GM10847 (cell line): ENCODE data around the gene LDLRAP1.

ENCODE experiments used
- POLR2A ChIP-seq: IDR thresholded peaks from 2 replicates; pipeline ENCODE4 v1.6.1; 2011; ENCODE audit not compliant: insufficient read length; ENCODE audit errors: extremely low read depth

Gene LDLRAP1

GRCh38 chr1:25543425-25544242, at the start of gene LDLRAP1:
LDLRAP1 (plus strand) TSS chr1:25543606; CDS start chr1:25543699, 93 bp downstream.
- TF ChIP-seq POLR2A: peak; percentile 27

- no peak for TF ChIP-seq POLR2A
These were observed 48.5 kb upstream of the LDLRAP1 start for GRCh38 chr1:25494952-25495351.

GRCh38 chr1:25500694-25501093, 42.7 kb upstream of the LDLRAP1 start:
- TF ChIP-seq POLR2A: no peak

- TF ChIP-seq POLR2A: no peak
These were observed 42.0 kb upstream of the LDLRAP1 start for GRCh38 chr1:25501235-25502058.

GRCh38 chr1:25502957-25503356, 40.4 kb upstream of the LDLRAP1 start:
- no peak for TF ChIP-seq POLR2A

GRCh38 chr1:25503551-25504426, 39.6 kb upstream of the LDLRAP1 start:
- no peak for TF ChIP-seq POLR2A

- TF ChIP-seq POLR2A: no peak
These were observed 38.5 kb upstream of the LDLRAP1 start for GRCh38 chr1:25504706-25505595.

- no peak for TF ChIP-seq POLR2A
These were observed 37.6 kb upstream of the LDLRAP1 start for GRCh38 chr1:25505656-25506385.

- TF ChIP-seq POLR2A: no peak
These were observed 29.7 kb upstream of the LDLRAP1 start for GRCh38 chr1:25513666-25514065.

- TF ChIP-seq POLR2A: no peak
These were observed 28.4 kb upstream of the LDLRAP1 start for GRCh38 chr1:25515033-25515432.

- TF ChIP-seq POLR2A: no peak
These were observed 26.7 kb upstream of the LDLRAP1 start for GRCh38 chr1:25516686-25517085.

GRCh38 chr1:25517476-25518394, 25.7 kb upstream of the LDLRAP1 start:
- no peak for TF ChIP-seq POLR2A
